GM19452 (cell line): ENCODE results near the gene TOR4A.

Source experiments
- ATAC-seq: cut with Tn5 transposase; IDR thresholded peaks from one replicate; pipeline ENCODE4 v1.9.1; 2021; ENCODE audit not compliant: unreplicated experiment

Gene TOR4A

GRCh38 chr9:137304383-137305059 is 27.0 kb downstream of the TOR4A start:
- ATAC-seq, result no peak

GRCh38 chr9:137305060-137305797 is 27.7 kb downstream of the TOR4A start:
- no peak for ATAC-seq

- no peak for ATAC-seq
Observed at GRCh38 chr9:137305798-137306065, 28.2 kb downstream of the TOR4A start.

- no peak for ATAC-seq
Observed at GRCh38 chr9:137306066-137306849, 28.7 kb downstream of the TOR4A start.

- no peak for ATAC-seq
Observed at GRCh38 chr9:137306850-137307254, 29.3 kb downstream of the TOR4A start.

- no peak for ATAC-seq
Observed at GRCh38 chr9:137307255-137308056, 29.9 kb downstream of the TOR4A start.

GRCh38 chr9:137308057-137308619 is 30.6 kb downstream of the TOR4A start:
- ATAC-seq, result no peak

GRCh38 chr9:137309368-137310188 is 32.1 kb downstream of the TOR4A start:
- no peak for ATAC-seq

- ATAC-seq, result no peak
Observed at GRCh38 chr9:137310189-137311052, 32.9 kb downstream of the TOR4A start.

- ATAC-seq, result no peak
Observed at GRCh38 chr9:137311171-137311985, 33.9 kb downstream of the TOR4A start.

GRCh38 chr9:137311986-137312851 is 34.7 kb downstream of the TOR4A start:
- ATAC-seq, result no peak

GRCh38 chr9:137312852-137313325 is 35.4 kb downstream of the TOR4A start:
- no peak for ATAC-seq

- ATAC-seq, result no peak
Observed at GRCh38 chr9:137313326-137313936, 35.9 kb downstream of the TOR4A start.

GRCh38 chr9:137313956-137314560 is 36.5 kb downstream of the TOR4A start:
- ATAC-seq, result no peak

- no peak for ATAC-seq
Observed at GRCh38 chr9:137314561-137315560, 37.3 kb downstream of the TOR4A start.
